Measurements from ENCODE around the gene ORC5.

ORC5 gene

DNA sequence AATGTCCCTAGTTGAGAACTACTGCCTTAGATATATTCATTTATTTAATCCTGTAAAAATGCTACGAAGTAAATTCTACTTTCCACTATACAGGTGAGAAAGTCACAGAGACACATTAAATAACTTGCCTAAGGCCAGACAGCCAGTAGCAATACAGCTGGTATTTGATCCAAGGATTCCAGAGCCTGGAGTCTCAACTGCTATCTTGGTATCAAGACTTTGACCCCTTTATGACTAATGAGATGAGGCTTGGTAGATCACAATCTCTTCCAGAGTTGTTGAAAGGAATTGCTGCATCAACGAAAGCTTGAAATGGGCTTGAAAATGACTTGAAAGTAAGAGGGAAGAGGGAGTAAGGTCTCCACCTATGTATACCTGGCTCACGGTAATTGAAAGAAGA is 83.3 kb downstream of the ORC5 start:
- DNase-seq, result no peak

DNA sequence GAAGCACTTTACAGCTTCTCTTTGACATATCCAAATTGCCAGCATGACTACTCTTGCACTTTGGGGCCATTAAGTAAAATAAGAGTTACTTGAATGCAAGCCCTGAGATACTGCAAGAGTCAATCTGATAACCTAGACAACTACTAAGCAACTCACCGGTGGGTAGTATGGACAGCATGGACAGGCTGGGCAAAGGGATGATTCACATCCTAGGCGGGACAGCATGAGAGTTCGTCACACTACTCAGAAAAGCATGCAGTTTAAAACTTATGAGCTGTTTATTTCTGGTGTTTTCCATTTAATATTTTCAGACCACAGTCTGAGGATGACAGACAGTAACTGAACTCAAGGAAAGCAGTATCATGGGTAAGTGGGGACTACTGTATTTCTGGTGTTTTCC is 84.0 kb downstream of the ORC5 start:
- no peak for DNase-seq

DNA sequence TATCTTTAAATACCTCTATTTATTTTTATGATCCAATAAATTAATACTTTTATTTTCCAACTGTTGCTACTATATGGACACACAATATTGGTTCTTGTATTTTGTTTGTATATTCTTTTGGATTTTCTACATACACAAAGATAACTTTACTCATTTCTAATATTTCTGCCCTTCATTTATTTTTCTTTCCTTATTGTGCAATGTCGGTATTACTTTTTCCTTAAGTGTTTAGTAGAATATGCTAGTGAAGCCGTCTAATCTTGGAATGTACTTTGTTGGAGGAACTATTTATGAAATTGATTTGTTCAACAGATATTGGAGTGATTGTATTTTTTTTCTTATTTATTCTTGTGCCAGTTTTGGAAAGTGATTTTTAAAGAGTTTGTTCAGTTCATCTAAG is 94.0 kb downstream of the ORC5 start:
- DNase-seq, result no peak

DNA sequence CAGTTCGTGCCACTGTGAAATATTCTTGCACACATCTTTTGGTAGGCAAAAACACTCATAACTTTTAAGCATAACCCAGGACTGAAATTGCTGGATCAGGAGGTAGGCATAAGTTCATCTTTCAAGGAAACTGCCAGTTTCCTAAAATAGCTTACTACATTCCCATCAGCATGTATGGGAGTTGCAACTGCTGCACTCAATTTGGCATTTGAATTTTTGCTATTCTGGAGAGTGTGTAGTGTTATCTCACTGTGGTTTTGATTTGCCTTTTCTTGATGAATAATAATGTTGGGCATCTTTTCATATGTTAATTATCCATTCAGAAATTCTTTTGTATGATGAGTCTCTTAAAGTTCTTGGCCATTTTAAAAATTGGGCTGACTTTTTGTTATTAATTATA is 95.2 kb downstream of the ORC5 start:
- no peak for DNase-seq

DNA sequence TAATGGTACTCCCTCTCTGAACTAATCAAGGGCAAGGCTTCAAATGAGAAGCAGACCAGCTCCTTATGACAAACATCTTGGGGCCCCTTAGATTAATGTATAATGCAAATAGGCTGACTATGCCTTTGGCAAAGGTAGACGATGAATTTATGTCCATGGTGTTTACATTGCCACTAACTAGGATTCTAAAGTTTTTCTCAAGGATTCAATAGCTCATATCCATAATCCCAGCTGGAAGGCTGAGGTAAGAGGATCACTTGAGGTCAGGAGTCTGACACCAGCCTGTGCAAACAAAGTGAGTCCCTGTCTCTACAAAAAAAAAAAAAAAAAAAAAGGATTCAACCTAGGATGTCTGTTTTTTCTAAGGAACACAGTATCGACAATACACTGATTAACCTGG is 96.5 kb downstream of the ORC5 start:
- DNase-seq, result no peak

DNA sequence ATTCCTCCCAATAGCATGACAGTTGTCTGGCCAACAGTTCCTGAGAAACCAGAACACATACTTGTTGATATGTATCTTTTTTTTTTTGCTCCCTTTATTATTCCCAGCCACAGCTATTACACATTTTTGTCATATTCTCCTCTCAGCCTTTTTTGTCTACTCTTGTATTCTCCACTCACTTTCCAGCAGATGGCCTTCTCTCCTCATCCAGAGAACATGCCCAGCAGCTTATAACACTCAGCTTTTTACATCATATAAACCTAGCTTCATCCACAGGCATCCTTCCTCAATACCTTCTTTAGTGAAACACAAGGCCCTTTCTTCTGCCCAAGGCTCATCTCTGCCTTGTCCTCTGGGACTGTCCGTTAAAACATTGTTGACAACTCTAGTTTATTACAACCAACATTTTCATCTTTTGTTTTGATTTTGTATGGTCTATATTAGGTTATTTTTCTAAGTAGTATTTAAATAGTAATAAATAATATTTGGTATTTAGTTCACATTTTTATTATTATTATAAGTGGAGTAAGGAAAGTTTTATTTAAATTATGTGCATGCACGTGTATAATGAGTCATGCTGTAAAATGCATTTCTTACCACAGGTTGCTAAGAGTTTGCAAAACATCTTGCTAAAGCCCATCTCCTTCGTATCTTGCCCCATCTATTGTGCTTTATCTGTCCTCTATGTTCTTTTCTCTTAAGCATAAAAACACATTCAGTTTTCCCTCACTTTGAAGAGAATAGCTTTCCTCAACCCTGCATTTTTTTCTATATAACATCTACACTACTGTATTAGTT is 101.5 kb downstream of the ORC5 start:
- DNase-seq, result no peak

DNA sequence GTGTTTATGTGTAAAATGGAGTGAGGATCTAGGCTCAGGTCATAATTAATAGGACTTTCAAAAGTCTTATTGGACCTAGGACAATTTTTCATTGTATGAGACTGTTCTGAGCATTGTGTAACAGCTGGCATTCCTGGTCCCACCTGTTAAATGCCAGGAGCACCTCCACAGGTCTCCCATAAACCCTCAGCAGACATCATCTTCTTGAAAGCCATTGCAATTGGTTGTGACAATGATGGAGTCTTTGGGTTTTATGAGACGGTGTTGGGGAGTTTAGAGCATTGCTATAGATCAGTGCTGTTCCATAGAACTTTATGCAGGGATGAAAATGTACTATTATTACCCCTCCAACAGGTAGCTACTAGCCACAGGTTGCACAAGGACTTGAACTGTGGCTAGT is 108.9 kb downstream of the ORC5 start:
- no peak for DNase-seq

DNA sequence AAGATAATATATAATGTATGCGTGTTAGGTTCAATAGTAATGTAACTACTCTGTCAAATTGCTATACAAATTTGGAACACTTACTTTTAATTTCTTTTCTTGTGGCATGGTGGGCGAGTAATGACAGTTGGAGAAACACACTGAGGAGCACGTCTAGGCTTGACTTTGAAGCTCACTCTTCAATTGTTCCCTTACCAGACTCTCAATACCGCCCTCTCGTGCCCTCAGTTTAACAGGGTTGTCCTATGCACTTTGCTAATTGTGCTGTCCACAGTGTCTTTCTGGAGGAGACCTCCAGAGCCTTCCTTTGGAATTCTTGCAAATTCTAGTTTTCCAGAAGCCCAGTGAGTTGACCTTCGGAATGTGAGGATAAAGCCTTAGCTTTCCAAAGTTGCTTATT is 111.1 kb downstream of the ORC5 start:
- DNase-seq, result no peak

DNA sequence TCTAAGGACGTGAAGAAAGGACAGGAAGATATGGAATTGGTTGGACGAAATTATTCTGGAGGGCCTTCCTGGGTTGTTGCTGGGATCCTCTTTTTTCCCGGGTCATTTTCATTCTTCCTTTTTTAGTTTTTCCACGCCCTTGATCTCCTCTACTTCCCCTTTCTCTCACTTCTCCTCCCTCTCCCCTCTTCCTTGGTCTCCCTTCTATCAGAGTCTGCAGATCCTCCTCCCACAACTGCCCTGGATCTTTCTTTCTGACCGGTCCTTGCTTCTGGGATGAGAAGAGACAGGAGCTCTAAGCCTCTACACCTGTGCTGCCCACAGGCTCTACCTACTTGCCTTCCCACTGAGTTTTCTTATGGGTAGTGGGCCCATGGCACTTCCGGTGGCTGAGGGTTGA is 114.7 kb downstream of the ORC5 start:
- no peak for DNase-seq

DNA sequence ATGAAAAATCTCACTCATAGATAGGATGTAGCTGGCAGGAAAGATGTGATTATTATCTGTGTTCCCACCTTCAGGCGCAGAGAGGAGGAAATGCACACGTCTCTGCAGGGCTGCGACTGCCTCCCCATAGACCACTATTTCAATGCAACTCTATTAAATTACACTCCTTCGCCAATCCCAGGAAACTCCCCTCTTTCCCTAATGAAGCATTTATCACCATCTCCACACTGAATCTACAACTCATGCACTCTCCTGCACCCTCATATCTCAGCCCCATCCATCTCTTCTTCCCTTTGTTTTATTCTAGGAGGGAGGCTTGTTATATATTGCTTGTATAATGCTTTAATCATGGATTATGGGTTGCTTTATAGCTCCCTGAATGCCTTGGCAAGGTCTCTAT is 116.6 kb downstream of the ORC5 start:
- DNase-seq, result no peak

DNA sequence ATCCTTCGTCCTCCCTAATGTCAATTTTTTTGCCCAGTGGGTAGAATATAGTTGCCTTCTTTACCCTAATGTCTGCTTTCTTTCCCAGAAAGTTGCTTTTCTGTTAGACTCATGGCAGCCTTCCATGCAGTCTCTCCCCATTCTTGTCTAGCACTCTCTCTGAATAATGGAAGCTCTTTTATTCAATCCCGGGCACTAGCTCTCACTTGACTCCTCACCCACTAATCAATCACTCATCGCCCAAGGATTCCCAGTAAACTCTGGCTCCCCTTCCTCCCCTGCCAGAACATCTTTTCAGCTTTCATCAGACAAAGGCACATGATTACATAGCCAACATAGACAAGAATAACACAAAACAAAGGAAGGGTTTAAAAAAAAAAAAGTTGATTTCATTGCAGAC is 118.2 kb downstream of the ORC5 start:
- DNase-seq, result no peak

DNA sequence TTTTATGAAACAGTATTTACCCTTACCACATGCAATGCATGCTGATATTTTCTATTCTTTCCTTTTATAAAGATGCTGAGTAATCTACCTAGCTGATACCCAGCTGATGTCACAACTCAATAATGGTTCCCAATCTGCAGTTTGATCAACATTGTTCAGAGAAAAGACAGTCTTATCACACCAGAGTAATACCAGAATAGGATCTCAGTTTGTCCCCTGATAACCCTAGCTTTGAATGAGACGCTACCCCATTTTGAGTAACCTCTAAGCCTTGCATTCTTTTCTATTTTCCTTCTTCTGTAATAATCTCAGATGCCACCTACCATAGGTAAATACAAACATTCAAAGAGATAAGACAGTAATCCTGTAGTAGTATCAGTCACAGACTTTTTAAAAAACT is 118.8 kb downstream of the ORC5 start:
- no peak for DNase-seq

Measured in NCI-H510A (cell line).